Keratinocyte (primary cell): ENCODE results near the gene OTUD5. TPM values are rescaled to one million over a fixed set of nuclear protein-coding genes. Genes with fewer than 3 reads are reported as not detected.

Experiments used
- DNase-seq: peaks from one replicate; pipeline ENCODE4 v3.0.0-alpha.2; 2011; ENCODE audit warnings: low read depth, missing footprints, low spot score
- FAIRE-seq: peaks from 2 replicates; lab custom pipeline; 2011; peaks lifted over from hg19 to GRCh38; lab: Jason Lieb, UNC
- H2AFZ ChIP-seq: 2 replicates; pipeline ENCODE4 v1.6.0; 2012; ENCODE audit warnings: low read length, control low read depth, inconsistent platforms; ENCODE audit not compliant: control insufficient read depth
- H3K27ac ChIP-seq: 2 replicates; pipeline ENCODE4 v1.5.1; 2011; ENCODE audit warnings: low read length; ENCODE audit not compliant: control insufficient read depth, insufficient read depth
- H3K27me3 ChIP-seq: 3 replicates; pipeline ENCODE4 v1.6.0; 2011; ENCODE audit warnings: low read length; ENCODE audit not compliant: control insufficient read depth, insufficient read depth; ENCODE audit errors: extremely low read depth
- H3K36me3 ChIP-seq, 2 experiments: 2 replicates in 1 of 2; 3 replicates in 1 of 2; pipeline ENCODE4 v1.5.1; 2011; ENCODE audit warnings: low read length in 2 of 2, mild to moderate bottlenecking in 1 of 2; ENCODE audit not compliant: control insufficient read depth in 2 of 2, insufficient read depth in 2 of 2; ENCODE audit errors: extremely low read depth in 1 of 2
- H3K4me1 ChIP-seq: 3 replicates; pipeline ENCODE4 v1.5.1; 2011; ENCODE audit warnings: low read length; ENCODE audit not compliant: control insufficient read depth, insufficient read depth; ENCODE audit errors: extremely low read depth
- H3K4me2 ChIP-seq: 3 replicates; pipeline ENCODE4 v1.6.0; 2011; ENCODE audit warnings: low read depth, low read length; ENCODE audit not compliant: control insufficient read depth, insufficient read depth; ENCODE audit errors: extremely low read depth
- H3K4me3 ChIP-seq, 3 experiments: fragments of 200-600 bp in 1 of 3; sonication (generic) in 1 of 3; 2 replicates in 2 of 3; 3 replicates in 1 of 3; pipeline ENCODE4 v1.5.1; 2011 to 2016; ENCODE audit warnings: low read length in 3 of 3, mild to moderate bottlenecking in 3 of 3, control low read depth in 2 of 3, inconsistent platforms in 1 of 3, low read depth in 1 of 3, mixed read lengths in 1 of 3, mixed run types in 1 of 3, moderate library complexity in 1 of 3; ENCODE audit not compliant: control insufficient read depth in 2 of 3, insufficient read depth in 2 of 3; ENCODE audit errors: extremely low read depth in 1 of 3
- H3K79me2 ChIP-seq: 2 replicates; pipeline ENCODE4 v1.6.0; 2012; ENCODE audit warnings: low read length; ENCODE audit not compliant: control insufficient read depth, insufficient read depth
- H3K9ac ChIP-seq: 3 replicates; pipeline ENCODE4 v1.6.0; 2011; ENCODE audit warnings: low read length; ENCODE audit not compliant: control insufficient read depth, insufficient read depth; ENCODE audit errors: extremely low read depth
- H3K9me1 ChIP-seq: 3 replicates; pipeline ENCODE4 v1.6.0; 2011; ENCODE audit warnings: low read length; ENCODE audit not compliant: control insufficient read depth, insufficient read depth; ENCODE audit errors: extremely low read depth
- H3K9me3 ChIP-seq: 2 replicates; pipeline ENCODE4 v1.5.1; 2012; ENCODE audit warnings: low read depth, low read length; ENCODE audit not compliant: control insufficient read depth
- H4K20me1 ChIP-seq: 3 replicates; pipeline ENCODE4 v1.6.0; 2011; ENCODE audit warnings: low read length; ENCODE audit not compliant: control insufficient read depth, insufficient read depth; ENCODE audit errors: extremely low read depth
- CTCF ChIP-seq, 3 experiments: IDR thresholded peaks in 1 of 3; conservative IDR thresholded peaks in 1 of 3; optimal IDR thresholded peaks in 1 of 3; 2 replicates in 2 of 3; 3 replicates in 1 of 3; pipeline versions ENCODE3 to v1.5.1; 2011; ENCODE audit warnings: low read length in 3 of 3, mild to moderate bottlenecking in 3 of 3, moderate library complexity in 2 of 3, control low read depth in 1 of 3, inconsistent platforms in 1 of 3; ENCODE audit not compliant: insufficient read depth in 2 of 3; ENCODE audit errors: extremely low read depth in 1 of 3
- EZH2 ChIP-seq: IDR thresholded peaks from one replicate; pipeline ENCODE4 v1.6.1; 2012; ENCODE audit warnings: inconsistent platforms, mild to moderate bottlenecking, low read length, moderate library complexity
- dilution Hi-C: fragments of 300-500 bp; cut with MboI; formaldehyde crosslinking; loops from one replicate; pipeline ENCODE4 v1.7.0; 2020; ENCODE audit warnings: low sequenced_read_pairs; ENCODE audit not compliant: extremely low pct_ligation_motif_present
- polyA plus RNA-seq, 5 experiments: library from polyadenylated mRNA; depleted of rRNA in 3 of 5; stranded (reverse) in 3 of 5; stranded (forward) in 1 of 5; unstranded in 1 of 5; fragments of >200 nt; gene quantifications; 1 replicate in 1 of 5; 2 replicates in 3 of 5; 3 replicates in 1 of 5; pipeline versions ENCODE4 v1.2.1 to v1.2.3, GENCODE V29; 2011 to 2012; ENCODE audit warnings: missing spikeins in 2 of 5, low read depth in 1 of 5, low replicate concordance in 1 of 5

OTUD5 gene
- polyA plus RNA-seq, 1 donor (not counting 4 experiments of a cell fraction or from before 2014, with no cell fraction given) = 40.3 TPM

GRCh38 chrX:48939524-48940228 lies 17.7 kb downstream of the OTUD5 start:
- no peaks in the 10 kb centered on the region for H3K9me3 ChIP-seq
- DNase-seq (no peak), FAIRE-seq (no peak)
- H3K4me2 ChIP-seq = no peak overlapping the region
- no peak overlapping the region for H2AFZ ChIP-seq
- H3K79me2 ChIP-seq = peaks cover 35% of the 10 kb centered on the region
- no peaks in the 10 kb centered on the region for H3K9me1 ChIP-seq
- dilution Hi-C loops = no loop called here
- H3K4me1 ChIP-seq = no peaks in the 10 kb centered on the region
- no peak overlapping the region for H3K27ac ChIP-seq
- no peaks in the 10 kb centered on the region for H4K20me1 ChIP-seq
- no peak overlapping the region for H3K4me3 ChIP-seq
- peaks cover 2 to 6% of the 10 kb centered on the region in 2 experiments for H3K36me3 ChIP-seq
- H3K9ac ChIP-seq = no peak overlapping the region
- H3K27me3 ChIP-seq = no peaks in the 10 kb centered on the region
- TF ChIP-seq EZH2 = no peak
- TF ChIP-seq CTCF (optimal IDR thresholded peaks at IDR 0.05 in 1 of 3, IDR thresholded peaks at IDR 0.05 in 1 of 3, conservative IDR thresholded peaks at IDR 0.05 in 1 of 3; ENCODE audit: extremely low read depth in 1 of 3, insufficient read depth in 2 of 3, low read length in 3 of 3) = no peak

- Histone ChIP-seq H3K27ac (no peak overlapping the region), H3K9ac (no peak overlapping the region), H3K36me3 (peaks cover 5 to 6% of the 10 kb centered on the region in 2 experiments), H3K27me3 (no peaks in the 10 kb centered on the region), H3K4me1 (no peaks in the 10 kb centered on the region), H2AFZ (no peak overlapping the region), H3K9me1 (no peaks in the 10 kb centered on the region), H3K79me2 (peaks cover 29% of the 10 kb centered on the region), H3K4me2 (no peak overlapping the region), H3K4me3 (no peak overlapping the region), H3K9me3 (no peaks in the 10 kb centered on the region), H4K20me1 (no peaks in the 10 kb centered on the region)
- TF ChIP-seq CTCF (optimal IDR thresholded peaks at IDR 0.05 in 1 of 3, IDR thresholded peaks at IDR 0.05 in 1 of 3, conservative IDR thresholded peaks at IDR 0.05 in 1 of 3; ENCODE audit: extremely low read depth in 1 of 3, insufficient read depth in 2 of 3, low read length in 3 of 3) (no peak), EZH2 (no peak)
- DNase-seq (no peak), FAIRE-seq (no peak)
- dilution Hi-C loops = no loop called here
Observed at GRCh38 chrX:48938721-48939425, 18.5 kb downstream of the OTUD5 start.
